RWPE1 (cell line): ENCODE data around the gene IQGAP2.

ENCODE experiments used
- CTCF ChIA-PET: fragments of 350-600 bp; sonication (Branson Sonifier 250); formaldehyde crosslinking; extraction: SDS; loops from one replicate; lab custom pipeline; 2021; lab: Yijun Ruan, JAX
- POLR2A ChIA-PET: fragments of 400-600 bp; formaldehyde crosslinking; extraction: SDS; loops from one replicate; lab custom pipeline; 2020; ENCODE audit warnings: antibody characterized with exemption; ENCODE audit not compliant: low non-redundant PET; lab: Yijun Ruan, JAX
- DNase-seq: peaks from one replicate; pipeline ENCODE4 v3.0.0; 2012; ENCODE audit warnings: low spot score
- H3K27ac ChIP-seq: fragments of 450-650 bp; 2 replicates; pipeline ENCODE4 v1.5.1; 2017
- CTCF ChIP-seq: fragments of 450-650 bp; conservative IDR thresholded peaks from 2 replicates; pipeline ENCODE4 v1.5.1; 2017; ENCODE audit warnings: low read depth, mild to moderate bottlenecking

The IQGAP2 gene

GRCh38 chr5:76620166-76620565, 217.1 kb downstream of the IQGAP2 start:
- CTCF ChIA-PET, result interaction anchor here (0.7 kb wide), 1 partner anchor 154 kb away, joined by 3 read pairs; no protein-coding TSS in a partner anchor
- TF ChIP-seq CTCF, result no peak
- POLR2A ChIA-PET, result no interaction called here
- DNase-seq, result no peak
- H3K27ac ChIP-seq, result no peak overlapping the region

GRCh38 chr5:76622076-76622475, 219.0 kb downstream of the IQGAP2 start:
- ChIA-PET POLR2A (no interaction called here), CTCF (no interaction called here)
- TF ChIP-seq CTCF, result no peak
- no peak overlapping the region for H3K27ac ChIP-seq
- DNase-seq, result no peak

GRCh38 chr5:76622973-76623596, 220.0 kb downstream of the IQGAP2 start, which contains the start of gene F2RL2:
F2RL2 (minus strand) TSS chr5:76623403; CDS start chr5:76623230, 173 bp downstream.
- peak; percentile 71 for DNase-seq
- H3K27ac ChIP-seq, result no peak within 1 kb of the TSS
- TF ChIP-seq CTCF, result no peak
- POLR2A ChIA-PET, result no interaction called here
- CTCF ChIA-PET, result no interaction called here

GRCh38 chr5:76625087-76625815, 222.2 kb downstream of the IQGAP2 start:
- CTCF ChIA-PET, result interaction anchor here (0.6 kb wide), 1 partner anchor 712 kb away, joined by 3 read pairs; no protein-coding TSS in a partner anchor
- DNase-seq, result no peak
- TF ChIP-seq CTCF, result no peak
- POLR2A ChIA-PET, result no interaction called here
- H3K27ac ChIP-seq, result no peak overlapping the region

GRCh38 chr5:76626738-76627137, 223.7 kb downstream of the IQGAP2 start:
- TF ChIP-seq CTCF, result no peak
- POLR2A ChIA-PET, result no interaction called here
- no peak overlapping the region for H3K27ac ChIP-seq
- DNase-seq, result no peak
- CTCF ChIA-PET, result no interaction called here

GRCh38 chr5:76634661-76635060, 231.6 kb downstream of the IQGAP2 start:
- no peak for TF ChIP-seq CTCF
- H3K27ac ChIP-seq, result no peak overlapping the region
- no peak for DNase-seq
- ChIA-PET POLR2A (no interaction called here), CTCF (interaction anchor here (0.6 kb wide), 1 partner anchor 33 kb away, joined by 3 read pairs; no protein-coding TSS in a partner anchor)
